Esophagus muscularis mucosa (tissue), 4 donors: ENCODE data around the gene DBH. TPM values are rescaled to one million over a fixed set of nuclear protein-coding genes. Genes with fewer than 3 reads are reported as not detected.

Source experiments
- DNase-seq: peaks from one replicate; pipeline ENCODE4 v3.0.0-alpha.2; 2017; ENCODE audit errors: extremely low spot score
- H3K27ac ChIP-seq, 4 donors: fragments of 200-600 bp; sonication (generic); replicated peaks in 1 of 4; 1 replicate in 3 of 4; 2 replicates in 1 of 4; pipeline ENCODE4 v1.5.1; 2016 to 2019; ENCODE audit warnings: mild to moderate bottlenecking in 1 of 4
- H3K27me3 ChIP-seq, 4 donors: fragments of 200-600 bp; sonication (generic); one replicate each; pipeline versions ENCODE4 v1.5.1 to v1.6.0; 2016 to 2019
- H3K36me3 ChIP-seq, 4 donors: fragments of 200-600 bp; sonication (generic); one replicate each; pipeline ENCODE4 v1.5.1; 2016 to 2019
- H3K4me1 ChIP-seq, 4 donors: fragments of 200-600 bp; sonication (generic); one replicate each; pipeline ENCODE4 v1.5.1; 2016 to 2019
- H3K4me3 ChIP-seq, 4 donors: fragments of 200-600 bp; sonication (generic); 1 replicate in 2 of 4; 2 replicates in 2 of 4; pipeline ENCODE4 v1.5.1; 2016 to 2019; ENCODE audit warnings: mild to moderate bottlenecking in 4 of 4, moderate library complexity in 1 of 4
- H3K9me3 ChIP-seq, 4 donors: fragments of 200-600 bp; sonication (generic); 1 replicate in 3 of 4; 2 replicates in 1 of 4; pipeline ENCODE4 v1.5.1; 2016 to 2019
- CTCF ChIP-seq, 3 experiments: fragments of 200-600 bp in 2 of 3; fragments of 450-650 bp in 1 of 3; sonication (generic) in 2 of 3; IDR thresholded peaks; one replicate each; pipeline ENCODE4 v1.5.1; 2017 to 2019; ENCODE audit warnings: antibody characterized with exemption in 3 of 3, mild to moderate bottlenecking in 2 of 3, moderate library complexity in 1 of 3
- EP300 ChIP-seq: sonication (generic); formaldehyde crosslinking; IDR thresholded peaks from one replicate; pipeline ENCODE4 v1.6.1; 2017; ENCODE audit warnings: antibody characterized with exemption
- POLR2A ChIP-seq: fragments of 450-650 bp; IDR thresholded peaks from one replicate; pipeline ENCODE4 v1.6.1; 2017; ENCODE audit warnings: antibody characterized with exemption, moderate library complexity, mild to moderate bottlenecking, low read depth
- POLR2AphosphoS5 ChIP-seq, 2 donors: sonication (generic); formaldehyde crosslinking; IDR thresholded peaks; one replicate each; pipeline ENCODE4 v1.6.1; 2017; ENCODE audit warnings: antibody characterized with exemption in 2 of 2
- WGBS: methylation state at CpG from one replicate; pipeline ENCODE4 v1.1.5; 2018; 5-methylcytosine and 5-hydroxymethylcytosine counted together
- intact Hi-C: fragments of 100-400 bp; cut with DNase I; formaldehyde crosslinking; loops from one replicate; pipeline ENCODE4 v1.15.1; 2023
- total RNA-seq, 4 donors: library from RNA; depleted of rRNA; stranded (reverse); fragments of >200 nt; gene quantifications; one replicate each; pipeline versions ENCODE4 v1.1.0 to v1.2.1, GENCODE V29; 2016

DBH gene
- total RNA-seq, 4 donors from 2014 or later: 0.06 TPM; not detected in 3

- no peaks in the 10 kb centered on the region for H3K4me1 ChIP-seq
- peaks cover 0 to 13% (median 0%) of the 10 kb centered on the region in 4 donors for H3K27me3 ChIP-seq
- no peaks in the 10 kb centered on the region for H3K9me3 ChIP-seq
- no peak for DNase-seq
- TF ChIP-seq POLR2A (no peak), EP300 (no peak), CTCF (IDR thresholded peaks at IDR 0.05) (no peak), POLR2AphosphoS5 (IDR thresholded peaks at IDR 0.05) (no peak)
- intact Hi-C loops: no loop called here
- 87% methylated on average over 16 of the region's 25 CpGs for WGBS
- no peaks in the 10 kb centered on the region for H3K36me3 ChIP-seq
- H3K4me3 ChIP-seq: no peak overlapping the region
- H3K27ac ChIP-seq: no peak overlapping the region
Measured at GRCh38 chr9:133692364-133692985, 56.3 kb downstream of the DBH start.

- TF ChIP-seq POLR2AphosphoS5 (IDR thresholded peaks at IDR 0.05): no peak
- no peak for TF ChIP-seq EP300
- Histone ChIP-seq H3K9me3 (no peaks in the 10 kb centered on the region), H3K27ac (no peak overlapping the region), H3K4me3 (no peak overlapping the region), H3K36me3 (no peaks in the 10 kb centered on the region), H3K27me3 (peaks cover 0 to 13% (median 0%) of the 10 kb centered on the region in 4 donors), H3K4me1 (no peaks in the 10 kb centered on the region)
- intact Hi-C loops: no loop called here
- DNase-seq: no peak
- WGBS: 96% methylated on average over 10 of the region's 10 CpGs
Measured at GRCh38 chr9:133693116-133693515, 57.0 kb downstream of the DBH start.

GRCh38 chr9:133693703-133694529, 57.8 kb downstream of the DBH start:
- DNase-seq: no peak
- 88% methylated on average over 23 of the region's 32 CpGs for WGBS

GRCh38 chr9:133694686-133695085, 58.5 kb downstream of the DBH start:
- Histone ChIP-seq H3K36me3 (no peaks in the 10 kb centered on the region), H3K4me1 (no peaks in the 10 kb centered on the region), H3K9me3 (no peaks in the 10 kb centered on the region), H3K4me3 (no peak overlapping the region), H3K27ac (no peak overlapping the region), H3K27me3 (peaks cover 0 to 13% (median 0%) of the 10 kb centered on the region in 4 donors)
- intact Hi-C loops: no loop called here
- no peak for DNase-seq
- 96% methylated on average over 3 of the region's 3 CpGs for WGBS
- TF ChIP-seq CTCF (IDR thresholded peaks at IDR 0.05) (no peak), EP300 (no peak), POLR2A (no peak), POLR2AphosphoS5 (IDR thresholded peaks at IDR 0.05) (no peak)

More at GRCh38 chr9:133693703-133694529, 57.8 kb downstream of the DBH start:
- TF ChIP-seq EP300 (no peak), CTCF (IDR thresholded peaks at IDR 0.05) (no peak), POLR2AphosphoS5 (IDR thresholded peaks at IDR 0.05) (no peak), POLR2A (no peak)
- Histone ChIP-seq H3K27me3 (peaks cover 0 to 13% (median 0%) of the 10 kb centered on the region in 4 donors), H3K27ac (no peak overlapping the region), H3K9me3 (no peaks in the 10 kb centered on the region), H3K36me3 (no peaks in the 10 kb centered on the region), H3K4me3 (no peak overlapping the region), H3K4me1 (no peaks in the 10 kb centered on the region)
- intact Hi-C loops: no loop called here

GRCh38 chr9:133696071-133696472, 59.9 kb downstream of the DBH start:
- Histone ChIP-seq H3K4me1 (no peaks in the 10 kb centered on the region), H3K27ac (no peak overlapping the region), H3K9me3 (no peaks in the 10 kb centered on the region), H3K4me3 (no peak overlapping the region), H3K27me3 (peaks cover 0 to 15% (median 0%) of the 10 kb centered on the region in 4 donors), H3K36me3 (no peaks in the 10 kb centered on the region)
- TF ChIP-seq EP300 (no peak), POLR2AphosphoS5 (IDR thresholded peaks at IDR 0.05) (no peak), CTCF (IDR thresholded peaks at IDR 0.05) (no peak)
- DNase-seq: no peak
- intact Hi-C loops: no loop called here
- 86% methylated on average over 9 of the region's 12 CpGs for WGBS
